ENCODE measurements around the gene PHACTR3.

PHACTR3 gene

GRCh38 chr20:59747671-59748515 lies 143.6 kb downstream of the PHACTR3 start:
- DNase-seq (ENCODE audit: low read depth in 3 of 3, low spot score in 1 of 3), result no peak

GRCh38 chr20:59748619-59749191 lies 144.4 kb downstream of the PHACTR3 start:
- no peak for DNase-seq (ENCODE audit: low read depth in 3 of 3, low spot score in 1 of 3)

- DNase-seq (ENCODE audit: low read depth in 3 of 3, low spot score in 1 of 3), result no peak
Observed at GRCh38 chr20:59749301-59749700, 145.0 kb downstream of the PHACTR3 start.

DNA sequence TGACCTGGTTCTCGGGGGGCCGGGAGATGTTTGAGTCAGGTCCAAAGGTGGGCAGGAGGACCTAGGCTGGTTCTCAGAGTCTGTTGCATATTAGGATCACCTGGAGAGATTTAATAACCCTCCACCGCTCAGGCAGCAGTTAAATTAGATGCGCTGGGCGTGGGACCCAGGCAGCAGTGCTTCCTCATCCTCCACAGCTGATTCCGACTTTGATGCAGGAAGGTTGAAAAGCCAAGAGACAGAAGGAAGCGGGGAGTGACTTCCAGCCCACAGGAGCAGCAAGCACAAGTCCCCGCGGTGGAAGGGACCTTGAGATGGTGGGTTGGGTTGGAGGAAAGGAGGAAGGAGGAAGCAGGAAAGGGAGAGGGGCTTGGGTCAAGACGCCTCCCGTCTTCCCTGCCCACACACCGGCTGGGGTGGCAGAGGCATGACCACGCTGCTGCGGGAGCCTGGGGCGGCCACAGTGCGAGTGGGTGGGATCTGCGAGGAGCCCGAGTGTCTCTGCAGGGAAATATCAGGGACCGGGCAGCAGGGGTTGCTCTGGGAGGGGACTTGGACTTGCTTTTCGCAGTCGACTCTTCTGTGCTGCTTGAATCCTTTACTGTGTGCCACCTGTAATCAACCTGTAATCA lies 146.0 kb downstream of the PHACTR3 start:
- no peak for DNase-seq (ENCODE audit: low read depth in 3 of 3, low spot score in 1 of 3)

- DNase-seq (ENCODE audit: low read depth in 3 of 3, low spot score in 1 of 3), result no peak
Observed at GRCh38 chr20:59751075-59751711, 146.9 kb downstream of the PHACTR3 start.

DNA sequence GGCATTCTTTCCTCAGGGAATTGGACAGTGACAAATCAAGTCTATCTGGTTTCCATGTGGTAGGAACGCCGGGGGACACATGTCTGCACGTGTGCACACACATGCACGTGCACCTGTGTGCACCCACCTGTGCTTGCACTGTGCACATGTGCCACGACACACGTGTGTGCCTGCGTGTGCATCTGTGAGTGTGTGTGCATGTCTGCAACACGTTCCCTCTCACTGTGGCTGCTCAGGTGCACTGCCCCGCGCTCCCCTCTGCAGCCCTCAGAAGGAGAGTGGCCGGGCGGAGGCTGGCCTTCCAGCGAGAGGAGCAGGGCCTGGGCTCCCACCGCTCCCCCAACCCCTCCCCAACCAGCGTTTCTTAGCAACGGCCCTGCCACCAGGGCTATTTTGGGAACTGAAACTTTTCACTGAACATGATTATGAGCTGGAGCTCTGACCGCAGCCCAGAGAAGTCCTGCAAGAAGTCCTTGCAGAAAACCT lies 147.8 kb downstream of the PHACTR3 start:
- DNase-seq (ENCODE audit: low read depth in 3 of 3, low spot score in 1 of 3), result no peak

DNA sequence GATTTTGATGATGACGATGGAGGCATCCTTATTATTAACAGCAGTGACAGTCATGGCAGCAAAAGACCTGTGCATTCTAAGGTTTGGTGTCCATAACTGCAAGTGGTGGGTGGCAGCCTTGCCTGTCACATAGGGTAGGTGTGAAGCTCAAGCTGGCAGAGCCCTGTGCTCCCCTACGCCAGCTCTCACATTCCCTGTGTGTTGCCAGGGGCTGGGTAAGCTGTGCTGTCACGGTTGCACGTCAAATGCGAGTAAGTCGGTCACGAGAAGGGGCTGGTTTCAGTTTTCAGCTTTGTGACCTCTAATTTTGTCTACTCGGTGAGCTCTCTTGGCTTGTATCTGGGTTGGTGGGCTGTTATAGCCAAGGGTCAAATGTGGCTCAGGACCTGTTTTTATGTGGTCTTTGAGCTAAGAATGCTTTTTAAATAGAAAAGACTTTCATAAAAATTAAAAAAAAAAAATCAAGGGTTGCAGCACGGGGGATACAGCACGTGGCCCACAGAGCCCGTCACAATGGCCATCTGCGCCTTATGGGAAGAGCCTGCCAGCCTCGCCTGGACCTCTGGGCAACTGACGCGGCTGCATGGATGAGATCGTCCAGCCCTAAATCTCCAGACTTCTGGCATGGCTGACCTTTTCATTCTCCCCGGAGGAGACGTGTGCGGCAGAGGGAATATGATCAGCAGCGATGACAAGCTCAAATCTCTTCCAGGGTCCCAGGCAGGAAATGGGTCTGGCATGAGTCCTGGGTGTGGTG lies 148.5 kb downstream of the PHACTR3 start:
- DNase-seq (ENCODE audit: low read depth in 3 of 3, low spot score in 1 of 3), result no peak

- no peak for DNase-seq (ENCODE audit: low read depth in 3 of 3, low spot score in 1 of 3)
Observed at GRCh38 chr20:59753836-59754235, 149.5 kb downstream of the PHACTR3 start.

GRCh38 chr20:59754551-59754950 lies 150.2 kb downstream of the PHACTR3 start:
- no peak for DNase-seq (ENCODE audit: low read depth in 3 of 3, low spot score in 1 of 3)

DNA sequence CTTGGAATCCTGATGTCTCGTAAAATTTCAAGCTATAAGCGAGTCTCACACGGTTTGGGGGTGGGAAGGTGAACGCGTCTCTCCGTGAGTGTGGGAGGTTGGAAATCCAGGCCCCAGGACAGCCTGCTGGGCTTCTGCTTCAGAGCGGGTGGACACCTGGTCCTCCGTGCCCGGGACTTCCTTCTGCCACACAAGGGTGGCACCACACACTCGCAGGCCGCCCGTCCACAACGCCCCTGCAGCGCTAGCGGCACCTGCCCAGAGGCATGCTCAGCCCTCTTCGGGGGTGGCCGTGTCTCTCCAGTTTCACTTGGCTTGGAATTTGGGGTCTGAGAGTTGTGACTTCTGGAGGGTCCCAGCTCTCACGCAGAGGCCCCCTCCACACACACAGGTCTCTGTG lies 151.9 kb downstream of the PHACTR3 start:
- DNase-seq (ENCODE audit: low read depth in 3 of 3, low spot score in 1 of 3), result no peak

DNA sequence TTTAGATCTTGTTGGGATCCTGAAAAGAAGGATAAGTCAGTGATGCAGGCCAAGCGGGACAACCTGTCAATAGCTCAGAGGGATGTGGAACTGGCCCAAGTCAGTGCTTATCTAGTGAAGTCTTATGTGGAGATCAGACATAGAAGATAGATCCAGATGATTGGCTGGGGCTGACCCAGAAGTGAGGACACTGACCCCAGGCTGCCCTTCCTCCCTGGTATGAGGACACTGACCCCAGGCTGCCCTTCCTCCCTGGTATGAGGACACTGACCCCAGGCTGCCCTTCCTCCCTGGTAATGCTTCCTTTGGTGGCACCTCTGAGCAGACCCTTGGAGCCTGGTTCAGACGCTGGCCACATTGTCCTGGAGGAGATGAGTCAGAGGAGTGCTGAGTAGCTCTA lies 159.7 kb downstream of the PHACTR3 start:
- DNase-seq (ENCODE audit: low read depth in 3 of 3, low spot score in 1 of 3), result no peak

DNA sequence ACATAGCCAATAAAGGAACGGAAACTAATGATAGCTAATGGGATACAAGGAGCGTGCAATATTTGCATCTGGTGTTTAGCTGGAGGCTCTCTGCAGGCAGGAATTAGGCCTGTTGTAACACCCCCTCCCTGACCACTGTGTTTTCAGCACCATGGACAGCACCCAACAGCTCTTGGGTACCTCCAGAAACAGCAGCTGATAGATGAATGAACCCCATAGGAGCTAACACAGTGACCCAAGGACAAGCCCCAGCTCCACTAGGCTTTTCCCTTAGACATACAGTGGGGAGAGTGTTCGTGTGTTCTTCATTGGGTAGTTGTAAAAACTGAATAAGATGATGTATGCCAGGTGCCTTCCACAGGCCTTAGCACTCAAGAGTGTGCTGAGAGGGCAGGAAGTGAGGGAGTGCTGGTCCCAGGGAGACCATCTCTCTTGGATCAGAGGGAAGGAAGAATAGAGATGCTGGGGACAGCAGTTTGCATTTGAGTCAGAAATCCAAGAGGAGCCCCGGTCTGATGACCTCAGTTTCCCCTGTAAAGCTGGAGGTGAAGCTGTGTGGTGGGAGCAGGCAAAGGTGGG lies 161.3 kb downstream of the PHACTR3 start:
- DNase-seq (ENCODE audit: low read depth in 3 of 3, low spot score in 1 of 3), result no peak

DNA sequence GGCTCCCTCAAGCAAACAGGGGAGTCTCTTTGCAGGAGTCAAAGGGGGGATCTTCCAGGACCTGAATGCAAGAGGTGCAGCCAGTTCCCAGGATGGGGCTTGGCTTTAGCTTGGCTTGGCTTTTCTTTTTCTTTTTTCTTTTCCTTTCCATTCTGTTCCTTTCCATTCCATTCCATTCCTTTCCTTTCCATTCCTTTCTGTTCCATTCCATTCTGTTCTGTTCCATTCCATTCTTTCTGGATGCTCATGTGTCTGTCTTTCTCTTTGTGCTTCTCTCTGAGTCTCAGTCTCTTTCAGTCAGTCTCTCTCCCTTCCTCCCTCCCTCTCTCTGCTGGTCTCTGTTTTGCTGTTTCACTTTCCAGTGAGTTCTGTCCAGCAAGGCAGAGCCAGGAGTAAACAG lies 163.3 kb downstream of the PHACTR3 start:
- DNase-seq (ENCODE audit: low read depth in 3 of 3, low spot score in 1 of 3), result no peak

DNA sequence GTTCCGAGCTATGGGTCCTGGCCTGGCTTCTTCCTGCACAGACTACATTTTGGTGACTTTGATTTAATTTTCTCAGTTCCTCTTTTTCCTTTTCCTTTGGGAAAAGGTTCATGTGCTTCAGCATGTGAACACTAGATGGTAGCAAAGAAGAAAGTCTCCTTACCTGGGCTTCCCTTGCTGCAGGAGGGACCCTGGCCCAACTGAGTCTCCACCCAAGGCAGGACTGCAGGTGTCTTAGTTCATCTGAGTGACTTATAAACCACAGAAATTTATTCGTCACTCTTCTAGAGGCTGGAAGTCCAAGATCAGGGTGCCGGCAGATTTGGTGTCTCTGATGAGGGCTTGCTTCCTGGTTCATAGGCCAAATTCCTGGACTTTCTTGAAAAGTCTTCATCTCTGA lies 165.9 kb downstream of the PHACTR3 start:
- no peak for DNase-seq (ENCODE audit: low read depth in 3 of 3, low spot score in 1 of 3)

DNA sequence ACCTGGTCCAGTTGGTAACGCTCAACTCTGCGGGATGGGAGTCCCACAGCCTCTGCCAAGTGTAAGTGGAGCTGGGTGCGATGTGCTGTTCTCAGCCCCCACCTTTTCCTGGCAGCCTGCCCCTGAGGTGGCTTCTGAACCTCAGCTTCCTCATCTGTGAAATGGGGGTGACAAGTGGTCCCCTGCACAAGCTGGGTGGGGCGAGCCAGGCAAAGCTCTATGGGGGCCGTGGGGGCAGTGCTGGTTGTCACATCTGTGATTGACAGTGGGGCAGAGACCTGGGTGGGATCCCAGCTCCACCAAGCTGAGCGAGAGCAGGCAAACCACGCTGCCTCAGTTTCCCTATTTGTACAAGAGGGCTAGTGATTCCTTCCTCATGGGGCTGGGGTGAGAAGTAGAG lies 166.5 kb downstream of the PHACTR3 start:
- DNase-seq (ENCODE audit: low read depth in 3 of 3, low spot score in 1 of 3), result no peak

GRCh38 chr20:59771506-59772372 lies 167.4 kb downstream of the PHACTR3 start:
- no peak for DNase-seq (ENCODE audit: low read depth in 3 of 3, low spot score in 1 of 3)

- DNase-seq (ENCODE audit: low read depth in 3 of 3, low spot score in 1 of 3), result no peak
Observed at GRCh38 chr20:59772373-59772705, 168.0 kb downstream of the PHACTR3 start.

- DNase-seq (ENCODE audit: low read depth in 3 of 3, low spot score in 1 of 3), result no peak
Observed at GRCh38 chr20:59772931-59773913, 168.9 kb downstream of the PHACTR3 start.

- no peak for DNase-seq (ENCODE audit: low read depth in 3 of 3, low spot score in 1 of 3)
Observed at GRCh38 chr20:59774204-59774641, 169.9 kb downstream of the PHACTR3 start.
